Measurements from ENCODE around the gene RASSF4.

RASSF4 gene

DNA sequence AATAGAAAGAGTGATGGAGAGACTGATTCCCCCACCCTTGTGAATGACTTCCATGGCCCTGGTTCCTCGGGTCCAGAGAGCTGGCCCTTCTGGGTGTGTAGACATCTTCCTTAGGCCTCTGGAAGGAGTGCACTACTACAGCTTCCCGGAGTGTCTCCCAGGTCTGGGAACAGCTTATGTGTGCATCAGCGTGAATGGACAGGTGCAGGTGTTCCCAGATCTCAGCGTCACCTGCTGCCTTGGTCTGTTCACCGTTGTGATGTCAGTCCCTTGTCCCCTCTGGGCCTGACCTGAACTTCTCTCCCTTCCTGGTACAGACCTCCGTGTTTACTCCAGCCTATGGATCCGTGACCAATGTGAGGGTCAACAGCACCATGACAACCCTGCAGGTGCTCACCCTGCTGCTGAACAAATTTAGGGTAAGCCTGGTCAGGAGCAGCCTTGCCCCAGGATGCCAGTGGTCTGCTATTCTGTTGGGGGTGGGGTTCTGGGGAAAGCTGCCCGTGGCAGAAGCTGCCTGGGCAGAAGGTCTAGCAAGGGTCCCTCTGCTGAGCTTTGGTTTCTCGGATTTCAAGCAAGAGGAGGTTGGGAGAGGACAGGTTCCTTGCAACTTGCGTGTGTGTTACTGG, 29.5 kb downstream of the RASSF4 start:
- DNase-seq (ENCODE audit: low read depth in 3 of 3, low spot score in 1 of 3) = no peak

DNA sequence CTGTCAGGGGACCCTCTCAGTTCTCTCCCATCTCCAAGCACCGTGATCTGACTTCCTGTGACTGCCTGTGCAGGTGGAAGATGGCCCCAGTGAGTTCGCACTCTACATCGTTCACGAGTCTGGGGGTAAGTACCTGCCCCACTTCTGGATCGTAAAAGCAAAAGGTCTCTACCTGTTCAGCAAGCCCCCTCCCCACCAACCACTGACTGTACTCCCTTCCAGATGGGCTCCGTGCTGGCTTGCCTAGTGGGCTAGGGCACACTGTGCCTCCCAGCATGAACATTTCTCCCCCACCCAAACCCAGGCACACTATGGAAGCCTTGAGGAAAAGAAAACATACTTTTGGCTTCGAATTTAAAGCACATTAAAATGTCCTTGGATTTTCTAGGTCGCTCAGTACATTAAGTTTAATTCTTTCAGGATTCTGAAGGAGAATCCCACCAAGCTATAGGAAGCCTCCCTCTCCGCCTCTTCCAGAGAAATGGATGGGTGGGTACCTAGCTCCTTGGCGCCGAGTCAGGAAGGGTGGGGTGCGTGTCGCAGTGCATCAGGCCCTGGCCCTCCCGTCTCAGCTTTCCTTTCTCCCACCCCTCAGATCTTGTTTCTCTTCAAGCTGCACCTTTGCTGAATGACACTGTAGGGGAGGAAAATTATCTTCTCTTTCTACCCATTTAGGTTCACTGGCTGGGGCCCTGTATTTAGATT, 30.1 kb downstream of the RASSF4 start:
- DNase-seq (ENCODE audit: low read depth in 3 of 3, low spot score in 1 of 3) = no peak

DNA sequence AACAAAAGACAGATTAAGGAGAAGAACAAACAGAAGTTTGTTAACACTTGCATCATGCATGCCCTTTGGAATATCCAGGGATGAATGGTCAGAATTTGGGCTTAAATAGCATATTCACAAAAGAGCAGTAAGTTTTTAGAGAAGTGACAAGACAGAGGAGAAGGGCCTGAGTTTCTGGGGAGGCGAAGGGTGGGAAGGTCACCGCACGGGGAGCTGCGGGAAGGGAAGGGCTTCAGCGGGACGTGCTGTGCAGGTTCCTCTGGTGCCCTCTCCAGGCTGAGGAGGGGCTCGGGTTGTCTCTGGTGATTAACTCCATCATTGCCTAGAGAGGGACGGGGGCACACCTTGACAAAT, 30.7 kb downstream of the RASSF4 start:
- DNase-seq (ENCODE audit: low read depth in 3 of 3, low spot score in 1 of 3) = no peak

DNA sequence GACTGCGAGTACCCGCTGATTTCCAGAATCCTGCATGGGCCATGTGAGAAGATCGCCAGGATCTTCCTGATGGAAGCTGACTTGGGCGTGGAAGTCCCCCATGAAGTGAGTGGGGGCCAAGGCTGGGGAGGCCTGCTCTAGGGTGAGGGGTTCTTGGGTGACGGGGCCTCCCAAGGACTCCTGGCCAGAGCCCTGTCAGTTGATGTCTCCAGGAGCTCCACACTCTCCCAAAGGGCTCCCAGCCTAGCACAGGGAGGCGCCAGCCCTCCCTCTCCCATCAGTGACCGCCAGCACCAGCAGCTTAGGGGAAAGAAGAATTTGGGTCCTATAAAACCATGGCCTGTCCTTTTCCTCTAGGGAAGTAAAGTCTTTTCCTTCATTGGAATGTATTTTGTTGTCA, 31.4 kb downstream of the RASSF4 start:
- DNase-seq (ENCODE audit: low read depth in 3 of 3, low spot score in 1 of 3) = no peak

DNA sequence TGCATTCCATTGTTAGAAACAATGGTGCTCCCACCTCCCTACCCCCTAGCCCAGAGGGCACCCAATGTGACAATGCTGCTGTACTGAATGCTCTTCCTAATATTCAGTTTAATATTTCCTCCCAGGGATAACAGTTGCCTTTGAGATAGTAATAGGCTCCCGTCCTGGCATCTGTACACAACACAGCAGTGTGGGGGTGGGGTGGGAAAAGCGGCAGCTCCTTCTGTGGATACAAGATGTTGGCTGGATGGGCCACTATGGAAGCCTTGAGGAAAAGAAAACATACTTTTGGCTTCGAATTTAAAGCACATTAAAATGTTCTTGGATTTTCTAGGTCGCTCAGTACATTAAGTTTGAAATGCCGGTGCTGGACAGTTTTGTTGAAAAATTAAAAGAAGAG, 32.0 kb downstream of the RASSF4 start:
- DNase-seq (ENCODE audit: low read depth in 3 of 3, low spot score in 1 of 3) = no peak

DNA sequence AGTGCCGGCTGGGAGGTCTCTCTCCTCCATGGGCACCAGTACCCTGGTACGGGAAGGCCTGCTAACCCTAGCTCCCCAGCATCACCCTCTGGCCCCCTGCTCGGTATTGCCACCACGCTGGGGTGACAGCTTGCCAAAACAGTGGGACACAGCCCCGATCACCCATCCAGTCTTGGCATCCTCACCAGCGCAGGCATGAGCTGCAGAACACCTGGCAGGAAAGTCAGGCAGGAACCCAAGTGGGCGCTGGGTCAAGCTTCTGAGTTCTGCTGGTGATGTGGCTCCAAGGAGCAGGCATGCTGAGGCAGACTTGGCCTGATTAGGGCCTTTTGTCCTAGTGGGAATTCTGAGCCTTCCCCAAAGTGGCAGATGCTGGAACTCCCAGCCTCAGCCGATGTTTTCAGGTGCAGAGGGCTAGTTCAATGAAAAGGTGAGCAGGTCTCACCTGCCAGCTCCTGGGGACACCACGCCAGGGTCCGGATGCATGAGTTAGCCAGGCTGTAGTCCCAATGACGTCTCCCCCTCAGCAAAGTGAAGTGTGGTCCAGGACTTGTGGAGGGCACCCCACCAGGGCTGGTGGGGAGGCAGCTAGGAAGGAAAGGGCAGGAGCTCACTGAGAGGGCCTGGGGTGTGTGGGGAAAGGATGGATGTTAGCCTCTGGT, 32.6 kb downstream of the RASSF4 start:
- no peak for DNase-seq (ENCODE audit: low read depth in 3 of 3, low spot score in 1 of 3)

DNA sequence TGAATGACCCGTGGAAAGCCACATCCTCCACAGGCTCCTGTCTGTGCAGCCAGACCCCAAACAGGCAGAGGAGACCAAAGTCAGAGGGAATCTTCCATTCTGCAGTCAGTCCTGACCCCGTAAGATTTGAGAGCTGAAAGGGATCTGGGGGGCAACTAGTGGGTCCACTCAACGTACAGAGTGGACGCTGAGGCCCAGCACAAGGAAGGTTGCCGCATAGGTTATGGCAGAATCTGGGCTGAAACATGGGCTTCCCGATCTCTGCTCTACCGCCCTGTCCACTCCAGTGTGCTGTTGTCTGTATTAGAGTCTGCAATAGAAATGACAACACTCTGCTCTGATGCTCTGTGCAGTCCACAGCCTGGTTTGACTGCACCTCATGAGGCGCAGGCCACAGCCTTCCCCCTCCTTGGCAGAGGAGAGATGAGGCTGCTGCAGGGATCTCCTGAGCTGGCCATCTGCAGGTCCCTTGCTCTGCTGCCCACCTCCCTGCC, 33.2 kb downstream of the RASSF4 start:
- DNase-seq (ENCODE audit: low read depth in 3 of 3, low spot score in 1 of 3) = no peak

DNA sequence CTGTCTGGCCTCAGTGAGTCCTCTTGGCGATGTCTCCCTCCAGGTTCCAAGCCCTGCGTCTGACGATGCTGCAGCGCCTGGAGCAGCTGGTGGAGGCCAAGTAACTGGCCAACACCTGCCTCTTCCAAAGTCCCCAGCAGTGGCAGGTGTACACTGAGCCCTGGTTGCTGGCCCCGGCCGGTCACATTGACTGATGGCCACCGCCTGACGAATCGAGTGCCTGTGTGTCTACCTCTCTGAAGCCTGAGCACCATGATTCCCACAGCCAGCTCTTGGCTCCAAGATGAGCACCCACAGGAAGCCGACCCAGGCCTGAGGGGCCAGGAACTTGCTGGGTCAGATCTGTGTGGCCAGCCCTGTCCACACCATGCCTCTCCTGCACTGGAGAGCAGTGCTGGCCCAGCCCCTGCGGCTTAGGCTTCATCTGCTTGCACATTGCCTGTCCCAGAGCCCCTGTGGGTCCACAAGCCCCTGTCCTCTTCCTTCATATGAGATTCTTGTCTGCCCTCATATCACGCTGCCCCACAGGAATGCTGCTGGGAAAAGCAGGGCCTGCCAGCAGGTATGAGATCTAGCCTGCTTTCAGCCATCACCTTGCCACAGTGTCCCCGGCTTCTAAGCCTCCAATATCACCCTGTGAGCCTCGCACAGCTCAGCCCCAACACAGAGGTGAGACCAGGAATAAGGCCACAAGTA, 33.8 kb downstream of the RASSF4 start:
- DNase-seq (ENCODE audit: low read depth in 3 of 3, low spot score in 1 of 3) = no peak

DNA sequence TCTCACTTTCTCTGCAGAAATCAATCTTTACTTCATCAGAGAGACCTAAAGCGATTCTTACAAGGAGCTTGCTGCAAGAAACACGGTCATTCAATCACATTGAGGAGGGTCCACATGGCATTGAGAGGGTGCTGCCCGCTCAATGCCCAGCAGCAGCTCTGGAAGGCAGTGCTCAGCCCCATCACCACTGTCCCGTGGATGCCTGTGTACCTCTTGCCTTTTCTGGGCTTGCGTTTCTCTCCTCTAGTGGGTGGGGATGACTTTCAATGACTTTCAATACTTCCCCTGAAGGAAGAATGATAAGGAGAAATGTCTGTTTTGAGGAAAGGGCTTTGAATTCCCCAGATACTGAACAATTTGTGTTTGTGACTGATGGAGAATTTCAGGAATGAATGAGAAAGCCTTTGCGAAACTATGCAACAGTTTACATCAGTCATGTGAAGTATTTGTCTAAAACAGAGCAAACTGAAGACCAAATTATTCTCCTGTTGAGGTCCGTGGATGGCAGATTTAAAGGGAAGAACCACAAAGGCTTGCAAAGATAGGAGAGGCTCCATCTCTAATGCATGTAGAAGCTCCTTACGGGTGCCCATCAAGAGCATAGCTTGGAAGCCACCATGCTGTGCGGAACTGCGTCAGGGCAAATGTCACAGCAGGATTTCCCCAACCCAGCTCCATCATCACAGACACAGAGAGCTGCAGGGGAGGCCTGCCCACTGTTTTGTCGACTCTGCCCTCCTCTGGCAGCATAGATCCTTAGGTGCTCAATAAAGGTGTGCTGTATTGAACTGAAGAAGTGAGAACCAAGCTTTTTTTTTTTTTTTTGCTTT, 34.5 kb downstream of the RASSF4 start:
- DNase-seq (ENCODE audit: low read depth in 3 of 3, low spot score in 1 of 3) = no peak

DNA sequence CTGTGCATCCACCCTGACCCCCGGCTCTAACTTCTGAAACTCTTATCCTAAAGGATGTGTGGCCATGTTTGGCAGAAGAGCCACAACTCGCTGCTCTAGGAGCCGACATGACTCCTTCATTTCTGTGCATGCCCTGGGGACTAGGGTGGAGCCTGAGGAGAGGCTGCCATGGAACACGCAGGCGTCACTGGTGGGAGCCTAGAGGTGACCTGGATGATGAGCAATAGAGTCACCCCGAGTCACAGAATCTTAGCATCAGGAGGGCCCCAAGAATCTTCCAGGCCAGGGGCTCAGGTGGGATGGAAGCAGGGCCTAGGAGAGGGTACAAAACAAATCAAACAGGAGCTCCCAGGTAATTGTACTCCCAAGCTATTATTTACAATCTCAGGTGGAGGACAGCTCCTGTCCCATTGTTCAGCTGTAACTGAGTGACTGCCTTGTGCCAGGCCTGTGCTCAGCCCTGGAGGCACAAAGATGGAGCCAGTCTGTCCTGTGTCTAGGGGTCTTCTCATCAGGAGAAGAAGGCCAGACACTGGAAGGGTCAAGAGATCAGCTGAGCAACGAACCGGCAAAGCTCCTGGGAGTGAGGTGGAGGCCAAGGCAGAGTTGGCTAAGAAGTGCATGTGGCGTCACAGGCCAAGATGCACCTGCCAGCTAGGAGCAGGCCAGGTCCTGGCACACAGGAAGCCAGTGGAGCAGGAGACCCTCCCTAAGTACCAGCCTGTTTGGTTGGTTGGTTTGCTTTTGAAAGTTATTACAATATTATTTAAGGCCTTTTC, 35.3 kb downstream of the RASSF4 start:
- DNase-seq (ENCODE audit: low read depth in 3 of 3, low spot score in 1 of 3) = no peak

DNA sequence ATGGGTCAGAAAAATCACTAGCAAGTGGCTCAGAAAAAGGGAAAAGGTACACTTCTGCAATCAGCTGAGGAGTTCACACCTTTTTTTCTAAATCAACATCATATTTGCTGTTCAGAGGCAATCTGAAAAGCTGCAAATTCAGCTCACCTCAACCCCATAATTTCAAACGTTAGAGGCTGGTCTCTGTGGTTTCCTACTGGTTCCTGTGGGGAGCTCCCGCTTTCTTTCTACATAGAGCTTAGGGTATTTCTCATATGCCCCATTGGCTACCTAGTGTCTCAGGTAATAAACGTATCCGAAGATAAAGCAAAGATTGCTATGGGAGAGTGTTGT, 35.9 kb downstream of the RASSF4 start:
- no peak for DNase-seq (ENCODE audit: low read depth in 3 of 3, low spot score in 1 of 3)

DNA sequence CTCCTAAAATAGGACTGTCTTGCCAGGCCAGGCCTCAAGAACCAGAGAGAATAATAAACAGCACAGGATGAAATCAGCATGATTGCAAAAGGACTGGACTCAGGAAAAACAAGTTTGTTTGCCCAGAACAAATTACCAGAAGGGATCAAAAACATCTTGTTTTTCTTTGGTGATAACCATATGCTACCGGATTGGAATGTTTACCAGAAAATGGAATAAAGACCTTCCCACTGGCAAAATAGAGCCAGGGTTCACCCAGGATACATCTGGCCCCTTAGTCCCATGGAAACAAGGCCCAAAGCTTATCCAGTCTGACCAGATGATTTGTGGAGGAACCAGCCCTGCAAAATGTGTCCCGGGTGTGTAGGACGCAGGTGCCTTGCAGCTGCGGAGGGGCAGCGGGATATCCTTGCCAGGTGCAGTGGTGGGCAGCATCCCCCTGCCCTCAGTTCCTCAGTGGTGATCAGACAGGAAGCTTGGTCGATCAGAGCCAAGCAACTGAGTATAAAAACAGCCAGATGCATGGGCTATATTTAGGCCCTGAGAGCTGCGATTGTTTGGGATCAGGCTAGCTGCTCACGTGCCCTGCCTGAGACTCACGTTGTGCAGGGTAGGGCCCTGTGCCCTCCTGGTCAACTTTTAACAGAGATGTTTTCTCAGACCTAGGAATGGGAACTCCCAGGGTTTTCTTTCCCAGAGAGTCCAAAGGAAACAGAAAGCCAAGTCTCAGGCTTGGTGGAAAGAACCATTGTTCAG, 36.5 kb downstream of the RASSF4 start:
- DNase-seq (ENCODE audit: low read depth in 3 of 3, low spot score in 1 of 3) = no peak

DNA sequence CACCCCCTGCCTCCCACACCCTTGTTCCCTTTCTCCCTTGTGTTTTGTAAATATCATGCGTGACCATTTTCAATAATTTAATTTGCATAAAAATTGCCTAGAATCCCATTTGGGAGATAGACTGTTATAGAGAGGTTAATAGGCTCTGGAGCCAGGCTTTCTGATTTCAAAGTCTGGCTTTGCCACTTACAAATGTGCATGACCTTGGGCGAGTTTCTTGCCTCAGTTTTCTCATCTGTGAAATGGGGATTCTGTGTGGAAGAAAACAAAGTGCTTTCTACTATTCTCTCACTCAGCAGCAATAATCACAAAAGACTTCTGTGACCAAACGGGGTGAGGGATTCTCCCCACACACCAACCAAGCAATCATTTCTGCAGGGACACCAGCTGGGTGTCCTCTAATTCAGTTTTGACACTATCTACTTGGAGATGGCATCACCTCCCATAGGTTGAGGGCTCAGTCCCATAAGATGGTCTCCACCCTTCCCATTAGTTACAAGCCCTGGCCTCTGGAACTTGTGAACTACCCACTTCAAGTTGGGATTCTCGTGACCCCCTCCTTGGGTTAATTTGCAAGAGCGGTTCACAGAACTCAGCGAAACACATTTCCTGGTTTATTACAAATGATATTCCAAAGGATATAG, 37.6 kb downstream of the RASSF4 start:
- DNase-seq (ENCODE audit: low read depth in 3 of 3, low spot score in 1 of 3) = no peak

DNA sequence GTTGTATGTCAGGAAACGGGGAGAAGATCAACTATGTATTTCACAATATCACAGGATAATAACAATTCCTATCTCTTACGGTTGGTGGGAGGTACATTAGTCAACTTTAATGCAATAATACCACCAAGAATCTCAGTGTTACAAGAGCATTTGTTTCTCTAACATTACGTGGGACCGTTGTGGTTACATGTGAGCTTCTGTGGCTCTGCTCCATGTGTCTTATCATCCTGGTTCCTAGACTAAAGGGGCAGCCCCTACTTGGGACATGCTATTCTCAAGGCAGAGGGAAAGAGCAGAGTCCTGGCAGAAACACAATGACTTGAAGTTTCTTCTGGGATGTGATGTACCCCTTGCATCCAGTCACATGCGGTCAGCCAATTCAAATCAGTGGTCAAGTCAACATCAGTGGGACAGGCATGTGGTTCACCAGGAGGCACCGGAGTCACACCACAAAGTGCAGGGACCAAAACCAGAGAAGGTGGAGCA, 38.6 kb downstream of the RASSF4 start:
- DNase-seq (ENCODE audit: low read depth in 3 of 3, low spot score in 1 of 3) = no peak

DNA sequence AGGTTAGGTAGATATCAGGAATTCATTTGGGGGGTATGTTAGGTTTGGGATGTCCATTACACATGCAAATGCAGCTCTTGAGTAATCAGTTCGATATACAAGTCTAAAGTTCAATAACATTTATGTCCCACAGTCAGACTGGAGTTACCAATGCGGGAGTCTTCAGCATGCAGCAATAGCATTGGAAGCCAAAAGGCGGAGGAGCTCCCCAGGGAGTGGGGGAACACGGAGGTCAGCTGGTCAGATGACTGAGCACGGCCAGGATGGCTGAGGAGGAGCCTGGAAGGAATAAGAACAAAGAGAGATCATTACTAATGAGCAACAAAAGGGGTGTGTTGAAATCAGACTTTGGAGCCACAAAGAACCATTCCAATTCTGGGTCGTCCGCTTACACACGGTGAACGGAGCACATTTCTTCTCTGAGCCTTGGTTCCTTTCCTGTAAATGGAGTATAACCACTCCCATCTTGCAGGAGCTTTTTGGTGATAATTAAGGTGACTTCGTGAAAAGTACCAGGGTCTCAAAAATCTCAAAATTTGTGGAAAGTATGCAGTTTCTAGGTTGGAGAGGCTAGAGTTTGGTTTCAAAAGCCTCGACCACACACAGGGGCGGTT, 40.6 kb downstream of the RASSF4 start:
- no peak for DNase-seq (ENCODE audit: low read depth in 3 of 3, low spot score in 1 of 3)

DNA sequence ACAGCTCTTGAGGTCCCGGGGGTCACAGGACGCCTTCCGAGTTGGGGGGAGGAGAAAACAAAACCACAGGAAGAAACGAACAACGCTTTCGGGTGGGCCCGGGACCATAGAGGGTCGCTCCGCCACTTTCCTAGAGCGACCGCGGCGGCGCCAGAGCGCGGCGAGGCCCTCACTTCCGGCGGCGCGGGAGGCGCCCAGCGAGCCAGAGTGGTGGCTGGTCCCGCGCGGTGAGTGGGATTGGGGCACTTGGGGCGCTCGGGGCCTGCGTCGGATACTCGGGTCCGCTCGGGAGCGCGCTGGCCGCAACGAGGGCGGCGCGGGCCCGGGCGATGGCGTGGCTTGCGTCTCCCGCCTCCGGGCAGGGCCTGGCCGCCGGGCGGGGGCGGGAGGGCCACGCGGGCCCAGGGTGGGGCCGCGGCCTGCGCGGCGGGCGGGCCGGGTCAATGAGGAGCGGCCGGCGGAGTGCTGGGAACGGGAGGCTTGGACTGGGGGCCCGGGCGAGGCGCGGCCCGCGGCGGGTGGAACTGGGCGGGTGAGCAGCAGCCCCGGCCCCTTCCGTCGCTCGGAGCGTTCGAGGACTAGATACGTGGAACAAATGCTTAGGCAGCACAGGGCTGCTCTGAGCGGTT, 41.3 kb downstream of the RASSF4 start, which contains the start of gene ZNF22:
Gene ZNF22 (plus strand): TSS at position 172 of the 629 bp plus-strand sequence. CDS start 2,446 bp downstream, outside the sequence.
- peak in 2 of 3 donors; percentile 42 to 50 for DNase-seq (ENCODE audit: low read depth in 3 of 3, low spot score in 1 of 3)

DNA sequence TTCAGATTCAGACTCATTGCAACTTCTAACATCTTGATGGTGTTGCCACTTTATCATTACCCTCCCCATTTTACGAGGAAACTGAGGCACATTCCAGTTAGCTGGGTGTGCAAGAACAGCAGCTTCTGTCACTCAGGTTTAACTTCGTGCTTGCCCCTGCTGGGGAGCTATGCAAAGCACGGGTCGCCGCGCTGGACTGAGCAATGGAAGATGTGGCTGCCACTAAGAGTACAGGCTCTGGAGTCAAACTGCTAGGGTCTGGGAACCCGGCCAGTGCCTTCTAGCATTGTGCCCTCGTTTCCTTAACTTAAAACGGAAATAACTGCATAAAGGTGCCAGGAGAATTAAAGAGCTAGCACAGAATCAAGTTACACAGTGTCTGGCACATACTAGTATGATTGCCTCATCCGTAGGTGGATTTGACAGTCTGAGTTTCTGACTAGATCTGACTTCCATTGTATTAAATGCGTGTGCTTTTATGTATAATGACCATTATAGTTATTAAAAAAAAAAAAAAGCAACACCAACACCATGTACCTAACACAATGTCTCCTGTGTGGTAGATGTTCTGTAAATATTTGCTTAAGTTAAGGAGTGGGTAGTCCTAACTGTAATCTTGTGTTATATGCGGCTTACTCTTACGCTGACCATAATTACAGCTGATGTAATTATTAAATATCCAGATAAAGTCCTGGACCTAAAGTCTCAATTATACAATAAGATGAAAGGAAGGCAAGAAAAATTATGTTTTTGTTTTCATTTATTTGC, 42.0 kb downstream of the RASSF4 start:
- peak in 1 of 3 donors; percentile 24 for DNase-seq (ENCODE audit: low read depth in 3 of 3, low spot score in 1 of 3)

Measured in stimulated activated CD4-positive, alpha-beta T cell treated with anti-CD3 and anti-CD28 coated beads, TNF-alpha, amount 100 ng/mL, for 1 hour (primary cell).